ENCODE measurements around the gene RPL32.
"Not testable (repeated sequence)": the region's sequence is repeated elsewhere in the genome, so short reads cannot be mapped to it uniquely, and the experiment has no call there.

The RPL32 gene

DNA sequence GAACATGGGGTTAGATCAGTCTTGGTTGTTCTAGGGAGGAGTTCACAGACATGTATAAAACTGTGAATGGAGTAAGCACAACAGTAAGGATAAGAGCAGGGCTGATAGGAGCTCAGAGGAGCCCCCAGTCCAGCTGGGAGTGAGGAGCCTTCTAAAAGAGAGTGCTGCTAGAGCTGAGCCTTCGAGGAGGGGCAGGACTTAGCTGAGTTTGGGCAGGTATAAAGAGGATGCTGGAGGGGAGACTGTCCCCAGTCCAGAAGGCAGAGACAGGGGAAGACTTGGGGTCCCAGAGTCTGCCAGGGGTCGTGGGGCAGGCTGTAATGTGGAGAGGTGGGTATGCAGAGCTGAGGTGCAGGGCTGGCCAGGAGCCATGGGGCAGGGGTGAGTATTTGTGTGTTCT is 32.8 kb downstream of the RPL32 start:
- DNase-seq (ENCODE audit: low spot score): no peak

DNA sequence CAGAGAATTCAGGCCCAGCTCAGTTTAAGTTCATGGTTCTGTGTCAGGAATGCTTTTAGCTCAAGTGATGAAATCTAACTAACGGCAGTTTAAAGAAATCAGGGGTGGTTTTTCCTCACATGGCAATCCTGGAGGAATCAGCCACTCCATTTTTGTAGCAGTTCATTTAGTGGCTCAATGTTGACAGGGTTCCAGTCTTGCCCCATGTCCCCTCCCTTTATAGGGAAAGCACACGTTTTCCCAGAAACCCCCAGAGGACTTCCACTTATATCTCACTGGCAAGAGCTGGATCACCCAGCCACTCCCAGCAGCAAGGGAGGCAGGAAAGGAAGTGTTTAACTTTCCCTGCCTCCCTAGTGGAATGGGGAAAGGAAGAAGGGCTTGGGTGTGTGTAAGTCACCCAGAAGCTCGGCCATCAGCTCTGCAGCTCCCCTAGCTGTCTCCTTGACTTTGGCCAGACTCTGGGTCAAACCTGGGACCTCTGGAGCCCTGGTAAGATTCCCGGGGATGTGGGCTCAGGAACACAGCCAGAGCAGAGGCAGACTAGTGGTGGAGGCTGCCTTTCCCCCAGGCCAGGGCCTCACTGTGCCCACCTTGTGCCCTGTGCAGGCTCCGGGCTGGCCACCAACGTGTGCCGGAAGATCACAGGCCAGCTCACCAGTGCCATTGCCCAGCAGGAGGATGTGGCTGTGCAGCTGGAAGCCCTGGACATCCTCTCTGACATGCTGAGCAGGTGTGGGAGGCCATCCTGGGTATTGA is 33.6 kb downstream of the RPL32 start:
- DNase-seq (ENCODE audit: low spot score): no peak

DNA sequence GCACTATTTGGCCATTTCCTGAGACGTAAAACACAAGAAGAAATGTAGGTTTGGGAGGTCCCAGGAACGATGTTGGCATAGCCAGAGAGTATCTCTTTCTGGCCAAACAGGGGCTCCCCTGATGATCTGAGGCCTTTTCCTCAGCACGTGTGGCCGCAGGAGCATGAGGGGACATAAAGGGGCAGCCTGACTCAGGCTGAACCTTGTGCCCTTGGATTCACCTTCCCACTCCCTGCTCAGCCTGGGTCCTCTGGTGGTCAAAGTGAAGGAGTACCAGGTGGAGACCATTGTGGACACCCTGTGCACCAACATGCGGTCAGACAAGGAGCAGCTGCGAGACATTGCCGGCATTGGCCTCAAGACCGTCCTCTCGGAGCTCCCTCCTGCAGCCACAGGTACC is 34.3 kb downstream of the RPL32 start:
- DNase-seq (ENCODE audit: low spot score): no peak

DNA sequence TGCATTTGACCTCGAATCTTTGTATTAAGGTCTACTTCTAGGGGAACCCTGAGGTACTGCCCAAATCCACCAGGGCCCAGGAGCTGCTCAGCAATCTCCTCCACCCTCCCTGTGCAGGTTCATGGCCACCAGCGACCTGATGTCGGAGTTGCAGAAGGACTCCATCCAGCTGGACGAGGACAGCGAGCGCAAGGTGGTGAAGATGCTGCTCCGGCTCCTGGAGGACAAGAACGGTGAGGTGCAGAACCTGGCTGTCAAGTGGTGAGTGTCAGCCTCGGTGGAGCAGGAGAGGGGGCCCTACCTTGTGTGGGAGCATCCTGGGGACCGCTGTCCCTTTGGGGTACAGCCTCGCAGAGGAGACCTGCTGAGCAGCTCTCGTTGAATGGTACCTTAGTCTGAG is 38.0 kb downstream of the RPL32 start:
- no peak for DNase-seq (ENCODE audit: low spot score)

DNA sequence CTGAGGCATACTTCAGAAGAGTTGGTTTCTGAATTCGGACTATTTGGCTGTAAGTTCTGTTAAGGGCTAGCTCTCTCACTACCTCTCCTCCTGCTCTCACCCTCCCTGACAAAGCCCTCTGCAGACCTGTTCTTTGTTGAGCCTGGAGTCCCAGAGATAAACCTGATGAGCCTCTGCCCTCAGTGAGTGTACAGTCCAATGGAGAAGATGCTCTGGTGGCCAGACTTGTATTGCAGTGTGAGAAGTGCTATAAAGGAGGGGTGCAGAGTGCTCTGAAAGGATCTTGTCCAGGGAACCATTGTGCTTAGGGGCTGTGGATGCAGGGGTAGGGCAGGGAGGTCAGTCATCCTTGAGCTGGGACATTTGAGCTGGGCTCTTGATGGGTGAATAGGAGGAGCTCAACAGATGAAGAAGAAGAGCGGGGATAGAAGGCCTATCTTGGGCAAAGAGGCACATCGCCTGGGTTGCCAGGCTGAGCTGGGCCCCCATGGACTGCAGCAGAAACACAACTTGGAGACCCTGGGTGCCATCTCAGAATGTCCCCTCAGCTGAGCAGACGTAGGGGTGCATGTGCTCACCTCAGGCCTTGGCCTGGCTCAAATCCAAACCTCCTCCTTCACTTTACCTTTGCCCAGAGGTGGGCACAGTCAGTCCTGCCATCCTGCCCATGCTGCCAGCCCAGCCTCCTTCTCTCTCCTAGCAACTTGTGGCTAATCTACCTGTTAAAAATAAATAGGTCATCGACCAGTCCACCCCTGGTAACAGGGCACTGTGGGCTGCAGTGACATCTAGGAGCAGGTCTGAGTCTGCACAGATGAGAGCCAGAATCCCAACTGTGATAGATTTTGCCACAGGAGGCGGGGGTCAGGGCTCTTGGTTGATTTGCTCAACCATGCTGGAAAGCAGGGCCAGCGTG is 41.6 kb downstream of the RPL32 start:
- DNase-seq (ENCODE audit: low spot score): no peak

DNA sequence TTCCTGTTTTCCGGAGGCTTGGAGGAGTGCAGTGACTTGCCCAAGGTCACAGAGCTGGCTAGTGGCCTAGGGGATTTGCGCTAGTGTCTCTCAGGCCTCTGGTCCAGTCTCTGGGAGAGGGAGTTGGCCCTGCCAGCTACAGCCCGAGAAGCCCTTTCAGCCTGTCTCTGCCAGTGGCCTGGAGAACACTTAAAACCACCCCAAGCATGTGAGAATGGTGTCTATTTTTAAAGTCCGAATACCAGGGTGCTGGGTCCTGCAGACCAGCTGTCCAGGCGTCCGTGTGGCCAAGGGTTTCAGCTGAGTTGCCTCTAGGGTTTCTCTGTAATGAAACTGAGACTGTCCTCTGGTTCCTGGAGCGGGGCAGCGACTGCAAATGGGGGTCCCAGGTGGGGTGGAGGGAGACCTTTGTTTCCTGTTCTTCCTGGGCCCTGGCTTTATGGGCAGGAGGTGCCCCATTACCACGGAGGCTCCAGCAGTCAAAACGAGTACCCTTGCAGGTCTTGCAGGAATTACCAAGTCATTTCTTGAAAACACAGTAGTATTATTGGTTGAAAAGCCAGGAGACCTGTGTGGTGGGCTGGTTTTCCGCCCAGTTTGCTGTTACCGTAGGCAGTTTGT is 42.7 kb downstream of the RPL32 start:
- no peak for DNase-seq (ENCODE audit: low spot score)

DNA sequence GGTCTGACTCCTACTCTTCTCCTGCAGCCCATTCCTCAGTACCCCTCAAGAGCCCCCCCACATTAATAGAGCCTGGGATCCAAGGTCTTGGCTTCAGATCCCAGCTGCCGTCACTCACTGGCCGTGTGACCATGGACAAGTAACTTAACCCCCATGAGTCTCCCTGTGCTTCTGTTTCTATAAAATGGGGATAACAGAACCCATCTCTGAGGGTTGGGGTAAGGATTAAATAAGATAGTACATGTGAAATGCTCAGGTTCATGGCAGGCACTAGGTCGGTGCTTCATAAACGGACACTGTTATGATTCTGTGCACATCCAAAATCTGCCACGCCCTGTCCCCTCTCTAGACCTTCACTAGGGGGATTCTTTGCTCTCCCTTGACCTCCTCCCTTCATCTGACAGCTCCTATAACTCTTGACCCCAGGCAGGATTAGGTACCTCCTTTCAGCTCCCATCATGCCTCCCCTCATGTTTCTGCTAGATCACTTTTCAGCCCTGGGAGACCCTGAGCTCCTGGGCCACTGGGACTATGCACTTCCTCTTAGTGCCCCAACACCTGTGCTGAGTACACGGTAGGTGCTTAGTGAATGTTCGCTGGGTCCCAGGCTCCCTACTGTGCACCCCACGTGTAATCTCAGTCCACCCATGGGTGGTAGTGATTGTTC is 43.3 kb downstream of the RPL32 start:
- no peak for DNase-seq (ENCODE audit: low spot score)

DNA sequence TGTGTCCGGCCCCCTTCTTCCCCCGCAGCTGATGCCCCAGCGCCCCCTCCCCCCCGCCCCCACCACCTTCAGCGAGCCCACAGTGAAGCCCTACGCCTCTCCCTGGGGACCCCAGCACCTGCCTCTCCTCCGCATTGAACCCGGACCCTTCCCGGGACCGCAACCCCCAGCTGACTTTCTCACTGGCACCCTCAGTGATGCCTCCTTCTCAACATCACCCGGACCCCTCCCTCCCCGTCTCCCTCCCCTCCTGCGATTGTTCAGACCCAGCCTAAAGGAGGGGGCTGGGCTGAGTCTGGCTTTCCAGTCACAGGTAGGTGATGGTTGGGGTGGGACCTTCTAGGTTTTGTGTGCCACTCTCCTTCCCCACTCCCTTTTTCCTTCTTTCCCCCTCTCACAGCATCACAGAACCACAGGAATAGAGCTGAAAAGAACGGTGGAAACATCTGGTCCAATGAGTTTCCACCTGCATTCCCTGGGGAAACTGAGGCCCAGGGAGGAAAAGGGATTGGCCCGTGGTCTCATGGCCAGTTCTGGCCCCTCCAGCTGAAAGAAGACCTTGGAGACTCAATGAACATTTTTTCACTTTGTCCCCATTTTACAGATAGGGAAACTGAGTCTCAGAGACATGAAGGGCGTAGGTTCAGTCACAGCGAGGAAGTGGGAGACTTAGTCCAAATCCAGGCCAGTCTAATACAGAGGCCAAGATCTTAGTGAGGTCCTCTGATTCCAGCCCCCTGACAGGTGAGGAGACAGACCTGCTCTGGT is 44.1 kb downstream of the RPL32 start:
- DNase-seq (ENCODE audit: low spot score): no peak

DNA sequence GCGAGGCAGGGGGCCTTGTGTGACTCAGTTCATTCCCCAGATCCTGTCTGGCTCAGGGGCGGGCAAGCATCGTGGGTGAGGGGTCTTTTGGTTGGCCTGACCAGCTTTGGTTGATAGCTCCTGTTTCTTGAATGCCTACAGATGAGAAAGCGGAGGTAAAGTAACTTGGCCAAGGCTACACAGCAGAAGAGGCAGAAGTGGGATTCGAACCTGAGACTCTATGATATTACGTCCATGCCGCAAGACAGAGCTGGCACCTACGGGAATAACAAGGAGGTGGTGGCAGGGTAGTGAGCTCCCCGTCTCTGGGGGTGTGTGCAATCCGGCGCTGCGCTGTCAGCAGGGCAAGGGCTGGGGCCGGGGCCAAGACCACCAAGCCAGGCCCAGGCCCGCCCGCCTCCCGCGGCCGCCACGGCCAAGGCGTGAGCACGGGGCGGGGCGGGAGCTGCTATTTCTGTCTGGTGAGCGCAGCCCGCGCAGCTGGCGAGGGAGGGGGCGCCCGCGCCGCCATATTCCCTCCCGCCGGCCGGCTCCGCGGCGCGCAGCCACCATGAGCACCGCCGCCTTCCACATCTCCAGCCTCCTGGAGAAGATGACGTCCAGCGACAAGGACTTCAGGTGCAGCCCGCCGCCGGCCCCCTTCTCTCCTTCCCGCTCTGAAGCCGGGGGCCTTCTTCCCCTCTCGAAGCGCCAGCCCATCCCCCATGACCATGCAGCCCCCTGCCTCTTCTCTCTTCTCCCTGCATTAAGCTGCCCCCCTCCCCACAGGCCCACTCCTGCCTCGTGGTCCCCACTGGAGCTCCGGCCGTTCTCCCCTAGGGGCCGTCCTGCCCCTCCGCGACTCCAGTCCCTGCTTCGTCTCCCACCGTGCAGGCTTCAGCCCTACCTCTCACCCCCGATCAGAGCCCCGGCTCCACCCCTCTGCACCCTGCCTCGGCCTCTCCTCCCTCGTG is 44.9 kb downstream of the RPL32 start, which contains the start of gene CAND2:
CAND2 (plus strand) TSS at position 510 of the 953 bp plus-strand sequence; CDS start at position 551, 41 bp downstream.
- peak; percentile 29 for DNase-seq (ENCODE audit: low spot score)

DNA sequence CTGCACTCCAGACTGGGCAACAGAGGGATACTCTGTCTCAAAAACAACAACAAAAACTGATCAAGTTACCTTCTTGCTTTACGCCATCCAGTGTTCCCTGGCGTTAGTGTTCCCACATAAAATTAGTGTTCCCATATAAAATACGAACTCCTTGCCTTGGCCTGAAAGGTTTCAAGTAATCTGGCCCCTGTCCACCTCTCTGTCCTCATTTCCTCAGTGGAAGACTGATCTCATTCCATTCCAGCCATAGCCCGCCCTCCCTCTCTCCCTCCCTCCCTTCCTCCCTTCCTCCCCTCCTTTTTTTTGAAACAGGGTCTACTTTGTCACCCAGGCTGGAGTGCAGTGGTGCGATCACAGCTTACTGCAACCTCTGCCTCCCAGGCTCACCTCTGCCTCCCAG is 47.7 kb downstream of the RPL32 start:
- DNase-seq (ENCODE audit: low spot score): no peak

DNA sequence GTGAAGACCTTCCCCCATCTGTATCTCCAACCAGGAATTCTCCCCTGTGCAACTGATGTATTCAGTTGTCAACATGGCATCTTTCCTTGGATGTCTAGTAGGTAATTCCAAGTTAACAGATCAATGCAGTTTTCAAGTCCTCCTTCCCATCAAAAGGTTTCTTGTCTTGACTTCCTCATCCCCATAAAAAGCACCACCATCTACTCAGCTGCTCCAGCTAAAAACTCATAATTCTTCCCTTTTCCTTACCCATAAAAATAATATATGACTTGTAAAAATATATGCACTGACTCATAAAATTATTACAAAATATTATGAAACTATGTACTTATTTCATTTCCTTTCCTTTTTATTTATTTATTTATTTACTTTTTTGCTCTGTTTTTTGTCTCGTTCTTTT is 49.9 kb downstream of the RPL32 start:
- no peak for DNase-seq (ENCODE audit: low spot score)

DNA sequence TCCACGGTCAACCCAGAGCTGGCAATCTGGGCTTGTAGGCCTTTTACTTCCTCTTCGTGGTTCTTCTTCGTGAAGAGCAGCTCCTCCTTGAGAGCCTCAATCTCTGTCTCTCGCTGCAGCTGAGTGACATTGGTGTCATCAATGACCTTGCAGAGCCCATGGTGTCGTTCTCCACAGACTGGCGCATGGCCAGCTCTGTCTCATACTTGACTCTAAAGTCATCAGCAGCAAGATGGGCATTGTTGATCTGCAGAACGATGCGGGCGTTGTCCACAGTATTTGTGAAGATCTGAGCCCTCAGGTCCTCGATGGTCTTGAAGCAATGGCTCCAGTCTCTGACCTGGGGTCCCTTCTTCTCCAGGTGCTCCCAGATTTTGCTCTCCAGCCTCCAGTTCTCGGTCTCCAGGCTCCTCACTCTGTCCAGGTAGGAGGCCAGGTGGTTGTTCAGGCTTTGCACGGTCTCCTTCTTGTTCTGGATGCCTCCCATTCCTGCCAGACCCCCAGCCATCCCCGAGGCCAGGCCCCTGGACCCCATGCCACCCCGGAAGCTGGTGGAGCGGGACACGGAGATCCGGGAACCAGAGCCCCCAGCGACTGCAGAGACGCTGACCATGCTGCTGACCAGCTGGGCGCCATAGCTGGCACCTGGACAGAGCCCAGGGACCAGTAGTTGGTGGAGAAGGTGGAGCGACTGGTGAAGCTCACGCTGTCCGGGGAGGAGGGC is 53.2 kb downstream of the RPL32 start:
- not testable (repeated sequence) for DNase-seq (ENCODE audit: low spot score)

DNA sequence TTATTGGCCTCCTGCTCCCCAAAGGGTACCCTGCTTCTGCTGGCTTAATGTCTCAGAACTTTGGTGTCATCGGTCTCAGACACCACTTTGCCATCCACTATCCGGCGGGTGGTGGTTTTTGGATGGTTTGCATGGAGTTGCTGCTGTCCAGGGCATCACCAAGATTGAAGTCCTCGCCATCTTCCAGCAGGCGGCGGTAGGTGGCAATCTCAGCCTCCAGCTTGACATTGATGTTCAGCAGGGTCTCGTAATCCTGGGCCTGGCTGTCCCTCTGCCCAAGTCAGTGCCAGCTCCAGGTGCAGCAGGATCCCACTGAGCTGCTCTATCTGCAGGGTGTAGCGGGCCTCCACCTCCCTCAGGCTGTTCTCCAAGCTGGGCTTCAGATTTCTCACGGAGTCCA is 54.0 kb downstream of the RPL32 start:
- peak; percentile 30 for DNase-seq (ENCODE audit: low spot score)

DNA sequence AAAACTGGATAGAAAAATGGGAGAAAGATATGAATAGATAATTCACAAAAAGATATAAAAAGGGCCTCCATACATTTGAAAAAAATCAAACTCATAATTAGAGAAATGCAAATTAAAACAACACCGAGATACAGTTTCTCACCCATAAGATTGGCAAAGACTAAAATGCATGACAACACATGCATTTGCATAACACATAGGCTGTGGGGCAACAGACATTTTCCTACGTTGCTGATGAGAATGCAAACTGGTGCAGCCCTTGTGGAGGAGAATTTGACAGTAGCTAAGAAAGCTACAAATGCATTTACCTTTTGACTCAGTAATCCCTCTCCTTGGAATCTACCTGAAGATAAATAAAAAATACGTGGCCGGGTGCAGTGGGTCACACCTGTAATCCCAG is 56.3 kb downstream of the RPL32 start:
- DNase-seq (ENCODE audit: low spot score): no peak

Measured in CD4-positive, alpha-beta T cell treated with Interleukin-6 at 100 ng/mL for 8 hours (primary cell).